ENCODE results near the gene SAMD4A. TPM values are rescaled to one million over a fixed set of nuclear protein-coding genes. Genes with fewer than 3 reads are reported as not detected.

SAMD4A gene
- polyA plus RNA-seq, 4 donors = 2.7 to 9.6 (median 3.5) TPM

- DNase-seq (no peak), FAIRE-seq (no peak)
- Histone ChIP-seq H3K9me3 (ENCODE audit: control insufficient read depth in 2 of 2, insufficient read depth in 1 of 2, low read depth in 1 of 2, low read length in 1 of 2) (no peaks in the 10 kb centered on the region), H3K36me3 (ENCODE audit: control insufficient read depth in 3 of 3, insufficient read depth in 2 of 3, low read depth in 1 of 3, low read length in 3 of 3) (peaks cover 0 to 41% (median 0%) of the 10 kb centered on the region in 3 donors), H3K27me3 (ENCODE audit: control insufficient read depth in 3 of 3, insufficient read depth in 3 of 3, low read length in 3 of 3) (no peaks in the 10 kb centered on the region), H3K27ac (ENCODE audit: low read depth in 1 of 3, low read length in 2 of 3) (no peak overlapping the region), H3K4me1 (ENCODE audit: control insufficient read depth in 3 of 3, insufficient read depth in 2 of 3, low read depth in 1 of 3, low read length in 2 of 3) (no peaks in the 10 kb centered on the region), H3K4me3 (ENCODE audit: low read depth in 1 of 3, low read length in 3 of 3) (no peak overlapping the region)
- 77 to 86% (median 84%) methylated on average over 10 of the region's 10 CpGs for WGBS, 3 donors
These were observed 200.2 kb downstream of the SAMD4A start for GRCh38 chr14:54767139-54767431.

DNA sequence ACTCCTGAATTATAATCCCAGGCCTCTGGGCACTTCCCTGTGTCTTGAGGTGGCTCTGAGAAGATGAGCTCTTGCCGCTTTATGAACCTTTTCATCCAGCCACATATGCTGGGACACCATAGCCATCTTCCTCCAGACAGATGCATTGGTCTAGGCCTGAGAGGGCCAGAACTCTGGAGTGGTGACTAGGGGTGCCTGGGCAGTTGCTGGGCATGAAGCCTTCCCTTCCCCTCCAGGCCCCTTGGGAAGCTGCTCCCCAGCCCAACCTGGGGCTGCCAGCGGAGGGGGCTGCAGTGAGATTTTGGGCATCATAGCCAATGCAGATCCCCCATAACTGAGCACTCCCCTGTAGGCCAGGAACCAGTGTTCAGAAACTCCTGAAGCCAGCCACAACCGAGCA is 200.5 kb downstream of the SAMD4A start:
- WGBS, 3 donors = 93 to 97% (median 97%) methylated on average over 3 of the region's 3 CpGs
- no peaks in the 10 kb centered on the region for H3K4me1 ChIP-seq (ENCODE audit: control insufficient read depth in 3 of 3, insufficient read depth in 2 of 3, low read depth in 1 of 3, low read length in 2 of 3)
- no peaks in the 10 kb centered on the region for H3K27me3 ChIP-seq (ENCODE audit: control insufficient read depth in 3 of 3, insufficient read depth in 3 of 3, low read length in 3 of 3)
- no peak overlapping the region for H3K27ac ChIP-seq (ENCODE audit: low read depth in 1 of 3, low read length in 2 of 3)
- no peak for DNase-seq
- no peak for FAIRE-seq
- H3K9me3 ChIP-seq (ENCODE audit: control insufficient read depth in 2 of 2, insufficient read depth in 1 of 2, low read depth in 1 of 2, low read length in 1 of 2) = no peaks in the 10 kb centered on the region
- H3K36me3 ChIP-seq (ENCODE audit: control insufficient read depth in 3 of 3, insufficient read depth in 2 of 3, low read depth in 1 of 3, low read length in 3 of 3) = peaks cover 0 to 39% (median 0%) of the 10 kb centered on the region in 3 donors
- H3K4me3 ChIP-seq (ENCODE audit: low read depth in 1 of 3, low read length in 3 of 3) = no peak overlapping the region

DNA sequence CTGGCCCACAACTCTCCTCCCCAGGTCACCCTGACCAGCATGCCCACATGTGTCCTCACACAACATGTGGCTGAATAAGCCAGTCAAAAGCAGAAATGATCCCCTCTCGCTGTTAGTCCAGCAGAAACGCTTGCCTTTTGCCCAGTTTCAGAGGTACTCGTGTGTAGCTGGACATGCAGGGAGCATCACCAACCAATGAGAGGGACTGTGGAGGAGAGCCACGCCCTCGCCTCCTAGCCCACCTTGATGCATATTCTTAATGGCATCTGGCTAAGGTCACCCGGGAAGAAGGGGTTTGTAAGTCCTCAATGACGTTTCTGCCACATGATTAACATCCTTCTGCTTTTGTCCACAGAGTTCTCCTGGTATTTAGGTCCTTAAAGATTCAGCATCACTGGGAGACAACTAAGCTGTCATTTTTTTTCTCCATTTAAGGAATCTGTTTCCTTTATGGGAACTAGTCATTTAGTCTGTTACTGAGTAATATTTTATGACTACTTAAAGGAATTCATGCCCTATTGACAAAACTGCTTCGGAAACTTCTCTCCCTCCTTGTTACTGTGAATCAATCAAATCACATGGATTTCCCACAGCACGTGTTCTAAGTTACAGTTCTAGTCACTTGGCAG is 201.7 kb downstream of the SAMD4A start:
- FAIRE-seq (no peak), DNase-seq (no peak)
- WGBS, 3 donors = 76 to 78% (median 78%) methylated on average over 9 of the region's 9 CpGs
- Histone ChIP-seq H3K4me3 (ENCODE audit: low read depth in 1 of 3, low read length in 3 of 3) (no peak overlapping the region), H3K27ac (ENCODE audit: low read depth in 1 of 3, low read length in 2 of 3) (no peak overlapping the region), H3K9me3 (ENCODE audit: control insufficient read depth in 2 of 2, insufficient read depth in 1 of 2, low read depth in 1 of 2, low read length in 1 of 2) (no peaks in the 10 kb centered on the region), H3K36me3 (ENCODE audit: control insufficient read depth in 3 of 3, insufficient read depth in 2 of 3, low read depth in 1 of 3, low read length in 3 of 3) (peaks cover 0 to 38% (median 0%) of the 10 kb centered on the region in 3 donors), H3K27me3 (ENCODE audit: control insufficient read depth in 3 of 3, insufficient read depth in 3 of 3, low read length in 3 of 3) (no peaks in the 10 kb centered on the region), H3K4me1 (ENCODE audit: control insufficient read depth in 3 of 3, insufficient read depth in 2 of 3, low read depth in 1 of 3, low read length in 2 of 3) (peaks cover 0 to 10% (median 0%) of the 10 kb centered on the region in 3 donors)

DNA sequence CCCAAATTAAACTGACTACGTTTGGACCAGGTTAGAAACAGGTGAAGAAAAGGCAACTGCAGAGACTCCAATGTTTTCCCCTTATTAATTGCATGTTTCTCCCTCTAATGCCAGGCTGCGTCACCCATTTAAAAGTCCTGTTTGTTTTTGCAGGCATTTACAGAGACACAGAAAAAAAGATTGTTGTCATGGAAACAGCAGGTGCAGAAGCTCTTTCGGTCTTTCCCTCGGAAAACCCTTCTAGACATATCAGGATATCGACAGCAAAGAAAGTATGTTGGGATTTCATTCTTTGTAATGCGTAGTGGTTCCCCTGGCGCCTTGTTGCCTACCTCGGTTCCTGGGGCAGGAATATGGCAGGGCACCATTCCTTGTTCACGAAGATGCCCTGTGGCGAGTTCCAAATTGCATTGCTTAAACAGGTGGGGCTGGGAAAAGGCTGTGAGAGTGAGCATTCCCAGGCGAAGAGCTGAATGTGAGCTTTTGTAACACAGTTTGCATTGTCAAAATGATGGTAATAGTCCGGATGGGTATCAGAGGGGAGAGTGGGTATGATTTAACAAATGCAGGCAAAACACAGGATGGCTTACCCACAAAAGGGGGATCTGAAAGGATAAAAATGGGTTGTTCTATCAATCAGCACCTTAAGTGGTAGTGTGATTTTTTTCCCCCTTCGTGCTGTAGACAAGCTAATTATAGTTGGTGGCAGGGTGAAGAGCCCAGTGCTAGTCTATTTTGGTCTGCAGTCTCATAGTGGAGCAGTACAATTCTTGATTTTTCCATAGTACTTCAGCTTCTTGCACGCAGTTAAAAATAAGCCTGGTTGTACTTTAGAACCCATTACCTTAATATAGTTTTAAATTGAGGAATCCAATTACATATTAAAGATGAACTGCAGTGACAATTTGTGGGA is 203.3 kb downstream of the SAMD4A start:
- Histone ChIP-seq H3K4me3 (ENCODE audit: low read depth in 1 of 3, low read length in 3 of 3) (no peak overlapping the region), H3K9me3 (ENCODE audit: control insufficient read depth in 2 of 2, insufficient read depth in 1 of 2, low read depth in 1 of 2, low read length in 1 of 2) (no peaks in the 10 kb centered on the region), H3K27me3 (ENCODE audit: control insufficient read depth in 3 of 3, insufficient read depth in 3 of 3, low read length in 3 of 3) (no peaks in the 10 kb centered on the region), H3K27ac (ENCODE audit: low read depth in 1 of 3, low read length in 2 of 3) (no peak overlapping the region), H3K4me1 (ENCODE audit: control insufficient read depth in 3 of 3, insufficient read depth in 2 of 3, low read depth in 1 of 3, low read length in 2 of 3) (peaks cover 0 to 13% (median 0%) of the 10 kb centered on the region in 3 donors), H3K36me3 (ENCODE audit: control insufficient read depth in 3 of 3, insufficient read depth in 2 of 3, low read depth in 1 of 3, low read length in 3 of 3) (peaks cover 0 to 36% (median 0%) of the 10 kb centered on the region in 3 donors)
- no peak for FAIRE-seq
- DNase-seq = no peak
- WGBS, 3 donors = 87 to 92% (median 91%) methylated on average over 14 of the region's 14 CpGs

DNA sequence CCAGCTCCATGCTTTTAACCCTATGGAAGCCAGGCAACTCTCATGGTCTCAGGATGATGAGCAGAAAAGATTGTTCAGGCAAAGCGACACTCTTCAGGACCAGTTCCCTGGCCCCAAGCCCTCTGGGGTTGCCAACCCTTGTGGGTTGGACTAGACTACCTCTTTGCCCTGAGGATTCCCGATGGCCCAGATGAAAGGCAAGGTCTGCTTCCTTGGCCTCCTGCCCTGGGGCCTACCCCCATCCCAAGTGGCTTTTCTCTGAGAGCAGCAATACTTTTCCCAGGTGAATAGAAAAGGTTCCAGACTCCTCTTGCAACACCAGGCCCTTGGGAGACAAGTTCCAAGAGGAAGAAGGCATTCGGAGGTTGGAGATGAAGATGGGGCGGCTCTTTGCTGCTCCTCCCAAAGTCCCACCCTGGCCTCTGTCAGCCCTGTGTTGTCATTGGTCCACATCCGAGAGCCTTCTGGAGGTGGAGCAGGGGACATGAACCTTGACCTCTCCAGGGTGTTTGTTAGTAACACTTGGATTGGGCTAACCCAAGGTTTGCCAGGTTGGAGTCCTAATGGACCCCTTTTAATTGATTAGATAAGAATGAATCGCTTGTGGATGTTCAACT is 204.6 kb downstream of the SAMD4A start:
- no peaks in the 10 kb centered on the region for H3K9me3 ChIP-seq (ENCODE audit: control insufficient read depth in 2 of 2, insufficient read depth in 1 of 2, low read depth in 1 of 2, low read length in 1 of 2)
- DNase-seq (no peak), FAIRE-seq (no peak)
- no peak overlapping the region for H3K4me3 ChIP-seq (ENCODE audit: low read depth in 1 of 3, low read length in 3 of 3)
- no peaks in the 10 kb centered on the region for H3K27me3 ChIP-seq (ENCODE audit: control insufficient read depth in 3 of 3, insufficient read depth in 3 of 3, low read length in 3 of 3)
- no peak overlapping the region for H3K27ac ChIP-seq (ENCODE audit: low read depth in 1 of 3, low read length in 2 of 3)
- 52 to 82% (median 70%) methylated on average over 6 of the region's 6 CpGs for WGBS, 3 donors
- H3K36me3 ChIP-seq (ENCODE audit: control insufficient read depth in 3 of 3, insufficient read depth in 2 of 3, low read depth in 1 of 3, low read length in 3 of 3) = peaks cover 0 to 39% (median 0%) of the 10 kb centered on the region in 3 donors
- H3K4me1 ChIP-seq (ENCODE audit: control insufficient read depth in 3 of 3, insufficient read depth in 2 of 3, low read depth in 1 of 3, low read length in 2 of 3) = peaks cover 0 to 13% (median 0%) of the 10 kb centered on the region in 3 donors

GRCh38 chr14:54772451-54772881 is 205.5 kb downstream of the SAMD4A start:
- H3K9me3 ChIP-seq (ENCODE audit: control insufficient read depth in 2 of 2, insufficient read depth in 1 of 2, low read depth in 1 of 2, low read length in 1 of 2) = no peaks in the 10 kb centered on the region
- FAIRE-seq (no peak), DNase-seq (no peak)
- H3K4me3 ChIP-seq (ENCODE audit: low read depth in 1 of 3, low read length in 3 of 3) = no peak overlapping the region
- no peaks in the 10 kb centered on the region for H3K27me3 ChIP-seq (ENCODE audit: control insufficient read depth in 3 of 3, insufficient read depth in 3 of 3, low read length in 3 of 3)
- H3K36me3 ChIP-seq (ENCODE audit: control insufficient read depth in 3 of 3, insufficient read depth in 2 of 3, low read depth in 1 of 3, low read length in 3 of 3) = peaks cover 0 to 38% (median 0%) of the 10 kb centered on the region in 3 donors
- WGBS, 3 donors = 79 to 87% (median 82%) methylated on average over 7 of the region's 7 CpGs
- peaks cover 0 to 13% (median 0%) of the 10 kb centered on the region in 3 donors for H3K4me1 ChIP-seq (ENCODE audit: control insufficient read depth in 3 of 3, insufficient read depth in 2 of 3, low read depth in 1 of 3, low read length in 2 of 3)
- H3K27ac ChIP-seq (ENCODE audit: low read depth in 1 of 3, low read length in 2 of 3) = peak overlapping the region in 2 of 3 donors; percentile 75 to 90

GRCh38 chr14:54773171-54774006 is 206.5 kb downstream of the SAMD4A start:
- no peak for FAIRE-seq
- no peak overlapping the region for H3K4me3 ChIP-seq (ENCODE audit: low read depth in 1 of 3, low read length in 3 of 3)
- peaks cover 0 to 36% (median 0%) of the 10 kb centered on the region in 3 donors for H3K36me3 ChIP-seq (ENCODE audit: control insufficient read depth in 3 of 3, insufficient read depth in 2 of 3, low read depth in 1 of 3, low read length in 3 of 3)
- peak; percentile 83 to 94 for DNase-seq
- peaks cover 0 to 13% (median 0%) of the 10 kb centered on the region in 3 donors for H3K4me1 ChIP-seq (ENCODE audit: control insufficient read depth in 3 of 3, insufficient read depth in 2 of 3, low read depth in 1 of 3, low read length in 2 of 3)
- 10 to 18% (median 12%) methylated on average over 19 of the region's 19 CpGs for WGBS, 3 donors
- no peaks in the 10 kb centered on the region for H3K27me3 ChIP-seq (ENCODE audit: control insufficient read depth in 3 of 3, insufficient read depth in 3 of 3, low read length in 3 of 3)
- H3K27ac ChIP-seq (ENCODE audit: low read depth in 1 of 3, low read length in 2 of 3) = peak overlapping the region; percentile 44 to 90 (median 75)
- H3K9me3 ChIP-seq (ENCODE audit: control insufficient read depth in 2 of 2, insufficient read depth in 1 of 2, low read depth in 1 of 2, low read length in 1 of 2) = no peaks in the 10 kb centered on the region

- Histone ChIP-seq H3K4me1 (ENCODE audit: control insufficient read depth in 3 of 3, insufficient read depth in 2 of 3, low read depth in 1 of 3, low read length in 2 of 3) (peaks cover 0 to 13% (median 0%) of the 10 kb centered on the region in 3 donors), H3K27ac (ENCODE audit: low read depth in 1 of 3, low read length in 2 of 3) (no peak overlapping the region), H3K4me3 (ENCODE audit: low read depth in 1 of 3, low read length in 3 of 3) (no peak overlapping the region), H3K9me3 (ENCODE audit: control insufficient read depth in 2 of 2, insufficient read depth in 1 of 2, low read depth in 1 of 2, low read length in 1 of 2) (no peaks in the 10 kb centered on the region), H3K27me3 (ENCODE audit: control insufficient read depth in 3 of 3, insufficient read depth in 3 of 3, low read length in 3 of 3) (no peaks in the 10 kb centered on the region), H3K36me3 (ENCODE audit: control insufficient read depth in 3 of 3, insufficient read depth in 2 of 3, low read depth in 1 of 3, low read length in 3 of 3) (peaks cover 0 to 42% (median 0%) of the 10 kb centered on the region in 3 donors)
- FAIRE-seq = no peak
- no peak for DNase-seq
- 90 to 96% (median 95%) methylated on average over 15 of the region's 15 CpGs for WGBS, 3 donors
These were observed 207.9 kb downstream of the SAMD4A start for GRCh38 chr14:54774824-54775223.

Data from small intestine (tissue), 7 donors.